Right lobe of liver (tissue), 6 donors: ENCODE measurements around the gene SUPV3L1. TPM values are rescaled to one million over a fixed set of nuclear protein-coding genes. Genes with fewer than 3 reads are reported as not detected.

ENCODE experiments used
- ATAC-seq, 4 donors: fragments of 200-7000 bp; cut with Tn5 transposase; one replicate each; pipeline ENCODE4 v1.9.1; 2020; ENCODE audit warnings: mild to moderate bottlenecking in 4 of 4, moderate library complexity in 4 of 4
- DNase-seq, 3 donors: peaks; one replicate each; pipeline ENCODE4 v3.0.0-alpha.2; 2020
- H3K27ac ChIP-seq, 3 donors: fragments of 200-600 bp; one replicate each; pipeline ENCODE4 v1.8.0; 2022
- H3K27me3 ChIP-seq, 2 donors: fragments of 200-600 bp; one replicate each; pipeline ENCODE4 v1.8.0; 2022
- H3K36me3 ChIP-seq, 4 donors: fragments of 200-600 bp; sonication (generic) in 1 of 4; one replicate each; pipeline versions ENCODE4 v1.5.1 to v1.8.0; 2017 to 2022; ENCODE audit warnings: control low read depth in 1 of 4
- H3K4me1 ChIP-seq, 4 donors: fragments of 200-600 bp; sonication (generic) in 1 of 4; one replicate each; pipeline versions ENCODE4 v1.5.1 to v1.8.0; 2017 to 2022; ENCODE audit warnings: control low read depth in 1 of 4
- H3K4me3 ChIP-seq, 3 donors: fragments of 200-600 bp; one replicate each; pipeline ENCODE4 v1.8.0; 2022
- H3K9me3 ChIP-seq, 4 donors: fragments of 200-600 bp; sonication (generic) in 1 of 4; one replicate each; pipeline versions ENCODE4 v1.5.1 to v1.8.0; 2017 to 2022; ENCODE audit warnings: control low read depth in 1 of 4
- CTCF ChIP-seq, 4 donors: fragments of 200-600 bp in 3 of 4; fragments of 450-650 bp in 1 of 4; IDR thresholded peaks; one replicate each; pipeline versions ENCODE4 v1.5.1 to v1.8.0; 2016 to 2022; ENCODE audit warnings: antibody characterized with exemption in 4 of 4, mild to moderate bottlenecking in 2 of 4
- POLR2A ChIP-seq: fragments of 450-650 bp; IDR thresholded peaks from one replicate; pipeline ENCODE4 v1.6.1; 2017; ENCODE audit warnings: antibody characterized with exemption, mild to moderate bottlenecking
- WGBS: methylation state at CpG from one replicate; pipeline ENCODE4 v1.1.6; 2018; ENCODE audit warnings: low coverage, low lambda C conversion rate; ENCODE audit not compliant: insufficient coverage; ENCODE audit errors: missing lambda C conversion rate; 5-methylcytosine and 5-hydroxymethylcytosine counted together
- intact Hi-C, 2 donors: fragments of 100-400 bp; cut with DNase I; formaldehyde crosslinking; loops; one replicate each; pipeline versions ENCODE4 v1.11.2 to v1.14.1; 2022
- total RNA-seq, 6 experiments: library from RNA; depleted of rRNA in 2 of 6; stranded (reverse); fragments of >200 nt in 2 of 6; fragmentation: NEBNext Ultra II Directional in 3 of 6; extraction: Animal tissue kit (Norgen Biotek cat#: 25700) in 3 of 6; gene quantifications; one replicate each; pipeline versions ENCODE4 v1.1.0 to v1.2.4, GENCODE V29; 2016 to 2023
- donor health status: DM: no; HTN: yes; CAD: no.
- donor health status: DM: no; HTN: no; CAD: no.
- donor health status: DM: no; HTN: no; CAD: no.
- donor health status: DM: no; HTN: yes; CAD: no.
- donor health status: DM: no; HTN: yes; CAD: no.

The SUPV3L1 gene
- total RNA-seq, 6 experiments from 2014 or later: 18.4 to 28.5 (median 22.6) TPM

GRCh38 chr10:69229616-69229916 lies 49.5 kb downstream of the SUPV3L1 start:
- Histone ChIP-seq H3K27me3 (no peaks in the 10 kb centered on the region), H3K4me3 (no peak overlapping the region), H3K4me1 (no peaks in the 10 kb centered on the region), H3K27ac (no peak overlapping the region), H3K36me3 (peaks cover 0 to 2% (median 0%) of the 10 kb centered on the region in 4 donors), H3K9me3 (no peaks in the 10 kb centered on the region)
- 67% methylated on average over 3 of the region's 8 CpGs for WGBS
- DNase-seq (no peak), ATAC-seq (no peak)
- intact Hi-C loops: no loop called here
- no peak for TF ChIP-seq CTCF (IDR thresholded peaks at IDR 0.05)
- TF ChIP-seq POLR2A: no peak

GRCh38 chr10:69230128-69230527 lies 50.1 kb downstream of the SUPV3L1 start:
- H3K4me3 ChIP-seq: no peak overlapping the region
- no CpG with 5 or more reads among the region's 5 CpGs for WGBS
- ATAC-seq (no peak), DNase-seq (no peak)
- peaks cover 0 to 2% (median 0%) of the 10 kb centered on the region in 4 donors for H3K36me3 ChIP-seq
- H3K27me3 ChIP-seq: no peaks in the 10 kb centered on the region
- H3K27ac ChIP-seq: no peak overlapping the region
- H3K9me3 ChIP-seq: no peaks in the 10 kb centered on the region
- intact Hi-C loops: loop anchor here in 1 of 2 donors (5.0 kb wide), 1 partner anchor 162 kb away; no protein-coding TSS in a partner anchor
- H3K4me1 ChIP-seq: no peaks in the 10 kb centered on the region
- TF ChIP-seq POLR2A: no peak
- no peak for TF ChIP-seq CTCF (IDR thresholded peaks at IDR 0.05)

GRCh38 chr10:69232252-69232651 lies 52.2 kb downstream of the SUPV3L1 start:
- Histone ChIP-seq H3K4me1 (no peaks in the 10 kb centered on the region), H3K4me3 (no peak overlapping the region), H3K27me3 (no peaks in the 10 kb centered on the region), H3K9me3 (no peaks in the 10 kb centered on the region), H3K36me3 (peaks cover 0 to 2% (median 0%) of the 10 kb centered on the region in 4 donors), H3K27ac (no peak overlapping the region)
- no peak for TF ChIP-seq POLR2A
- no peak for TF ChIP-seq CTCF (IDR thresholded peaks at IDR 0.05)
- no peak for DNase-seq
- ATAC-seq: no peak
- WGBS: 93% methylated on average over 3 of the region's 9 CpGs
- intact Hi-C loops: loop anchor here in 1 of 2 donors (5.0 kb wide), 1 partner anchor 160 kb away; no protein-coding TSS in a partner anchor

- Histone ChIP-seq H3K27ac (no peak overlapping the region), H3K9me3 (no peaks in the 10 kb centered on the region), H3K4me1 (no peaks in the 10 kb centered on the region), H3K36me3 (peaks cover 0 to 2% (median 0%) of the 10 kb centered on the region in 4 donors), H3K4me3 (no peak overlapping the region), H3K27me3 (no peaks in the 10 kb centered on the region)
- DNase-seq: no peak
- no peak for ATAC-seq
- 91% methylated on average over 19 of the region's 22 CpGs for WGBS
- no peak for TF ChIP-seq POLR2A
- TF ChIP-seq CTCF (IDR thresholded peaks at IDR 0.05): no peak
- intact Hi-C loops: loop anchor here in 1 of 2 donors (5.0 kb wide), 1 partner anchor 159 kb away; no protein-coding TSS in a partner anchor
These were observed 52.9 kb downstream of the SUPV3L1 start for GRCh38 chr10:69232736-69233480.
